Measurements from ENCODE around the gene GNGT2.
"Not testable (repeated sequence)": the region's sequence is repeated elsewhere in the genome, so short reads cannot be mapped to it uniquely, and the experiment has no call there.

GRCh38 chr17:49184522-49184921 is 25.9 kb downstream of the GNGT2 start:
- TF ChIP-seq CTCF, POLR2A (IDR thresholded peaks at IDR 0.05): not testable (repeated sequence)

All from adrenal gland (tissue), 5 donors.